Fibroblast of pulmonary artery (primary cell): ENCODE results near the gene FAM174C.
A peak's percentile ranks its signal among the peaks of the same experiment; 100 is the strongest.

Source experiments
- DNase-seq: peaks from one replicate; pipeline ENCODE4 v3.0.0-alpha.2; 2010; ENCODE audit warnings: low read depth
- H3K4me3 ChIP-seq: replicated peaks from 2 replicates; pipeline ENCODE4 v1.5.1; 2011; ENCODE audit warnings: low read depth, mild to moderate bottlenecking, control low read depth, low read length, moderate library complexity
- TF ChIP-seq, protein P1 (sequence below): IDR thresholded peaks from 2 replicates; pipeline ENCODE4 v1.5.1; 2011; ENCODE audit warnings: mild to moderate bottlenecking, control low read depth, low read length, inconsistent platforms; ENCODE audit errors: missing control alignments

The FAM174C gene

DNA sequence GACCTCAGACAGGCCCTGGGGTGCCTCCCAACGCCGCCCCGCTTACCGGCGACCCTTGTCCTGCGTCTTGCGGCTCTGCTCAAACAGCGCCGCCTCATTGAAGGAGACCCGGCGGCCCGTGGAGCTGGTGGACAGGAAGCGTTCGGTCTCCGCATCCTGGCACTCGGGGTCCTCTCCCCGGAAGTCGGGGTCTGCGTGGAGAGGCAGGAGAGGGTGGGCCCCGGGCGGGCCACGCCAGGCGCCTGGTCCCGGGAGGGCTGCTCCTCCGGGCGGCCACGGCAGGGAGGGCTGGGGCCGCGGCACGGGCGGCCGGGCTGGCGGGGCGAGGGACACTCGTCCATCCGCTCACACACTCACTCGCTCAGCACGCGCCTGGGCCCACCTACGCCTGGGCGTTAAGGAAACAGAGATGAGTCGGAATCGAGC is 40.4 kb upstream of the FAM174C start:
- H3K4me3 ChIP-seq = no peak overlapping the region
- TF ChIP-seq, protein P1, sequence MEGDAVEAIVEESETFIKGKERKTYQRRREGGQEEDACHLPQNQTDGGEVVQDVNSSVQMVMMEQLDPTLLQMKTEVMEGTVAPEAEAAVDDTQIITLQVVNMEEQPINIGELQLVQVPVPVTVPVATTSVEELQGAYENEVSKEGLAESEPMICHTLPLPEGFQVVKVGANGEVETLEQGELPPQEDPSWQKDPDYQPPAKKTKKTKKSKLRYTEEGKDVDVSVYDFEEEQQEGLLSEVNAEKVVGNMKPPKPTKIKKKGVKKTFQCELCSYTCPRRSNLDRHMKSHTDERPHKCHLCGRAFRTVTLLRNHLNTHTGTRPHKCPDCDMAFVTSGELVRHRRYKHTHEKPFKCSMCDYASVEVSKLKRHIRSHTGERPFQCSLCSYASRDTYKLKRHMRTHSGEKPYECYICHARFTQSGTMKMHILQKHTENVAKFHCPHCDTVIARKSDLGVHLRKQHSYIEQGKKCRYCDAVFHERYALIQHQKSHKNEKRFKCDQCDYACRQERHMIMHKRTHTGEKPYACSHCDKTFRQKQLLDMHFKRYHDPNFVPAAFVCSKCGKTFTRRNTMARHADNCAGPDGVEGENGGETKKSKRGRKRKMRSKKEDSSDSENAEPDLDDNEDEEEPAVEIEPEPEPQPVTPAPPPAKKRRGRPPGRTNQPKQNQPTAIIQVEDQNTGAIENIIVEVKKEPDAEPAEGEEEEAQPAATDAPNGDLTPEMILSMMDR = no peak
- no peak for DNase-seq

DNA sequence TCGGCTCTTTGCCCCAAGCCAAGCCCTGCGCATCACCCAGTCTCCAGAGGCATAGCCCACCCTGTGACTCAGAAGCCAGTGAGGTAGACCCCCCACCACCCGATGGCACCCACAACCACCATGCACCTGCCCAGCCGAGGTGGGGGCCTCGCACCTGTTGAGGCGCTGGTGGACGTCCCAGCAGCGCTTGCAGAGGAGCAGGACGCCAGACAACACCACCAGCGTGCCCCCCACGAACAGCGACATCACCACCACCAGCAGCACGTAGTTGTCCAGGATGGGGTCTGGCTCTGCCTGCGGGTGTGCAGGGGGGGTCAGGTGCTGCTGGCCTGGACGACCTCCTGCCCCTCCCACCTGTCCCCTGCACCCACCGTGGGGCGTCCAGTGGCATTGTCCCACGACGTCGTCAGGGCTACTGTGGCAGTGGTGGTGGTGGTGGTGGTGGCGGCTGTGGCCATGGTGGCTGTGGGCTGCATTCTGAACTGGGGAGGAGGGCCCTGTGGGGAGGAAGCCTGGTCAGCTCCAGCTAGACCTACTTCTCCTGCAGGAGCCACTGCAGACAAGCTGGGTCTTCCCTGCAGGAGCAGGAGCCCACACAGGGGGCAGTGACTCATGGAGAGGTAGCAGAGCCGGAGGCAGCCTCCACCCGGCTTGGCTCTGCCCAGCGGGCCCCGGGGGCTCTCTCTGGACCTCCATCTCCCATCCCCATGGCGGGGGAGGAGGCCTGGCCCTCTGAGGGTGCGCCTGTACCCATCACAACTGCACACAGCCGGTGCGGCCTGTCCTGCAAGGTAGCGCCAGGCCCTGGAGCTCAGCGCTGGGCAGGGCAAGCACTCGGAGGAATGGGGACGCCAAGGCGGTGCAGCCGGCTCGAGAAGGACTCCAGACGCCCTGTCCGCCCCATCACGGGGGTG is 39.4 kb upstream of the FAM174C start:
- DNase-seq = no peak
- peak overlapping the region; percentile 69 for H3K4me3 ChIP-seq
- TF ChIP-seq, protein P1 = no peak

DNA sequence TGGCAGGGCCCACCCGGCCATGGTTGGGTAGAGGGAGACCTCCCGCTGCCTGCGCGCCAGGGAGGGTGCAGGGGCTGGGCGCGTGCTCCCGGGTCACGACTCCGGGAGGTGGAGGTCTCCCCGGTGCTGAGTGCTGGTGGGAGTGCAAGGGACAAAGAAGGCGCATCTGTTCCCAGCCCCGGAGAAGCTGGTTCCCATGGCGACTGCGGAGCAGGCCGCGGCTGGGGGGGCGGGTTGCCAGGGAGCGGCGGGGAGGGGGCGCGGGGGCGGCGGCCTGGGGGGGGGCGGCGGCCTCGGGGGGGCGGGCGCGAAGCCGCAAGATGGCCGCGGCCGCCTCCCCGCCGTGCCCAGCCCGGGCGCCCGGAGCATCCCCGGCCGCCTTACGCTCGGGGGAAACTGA is 38.8 kb upstream of the FAM174C start:
- no peak for DNase-seq
- H3K4me3 ChIP-seq = peak overlapping the region; percentile 69
- TF ChIP-seq, protein P1 = no peak

DNA sequence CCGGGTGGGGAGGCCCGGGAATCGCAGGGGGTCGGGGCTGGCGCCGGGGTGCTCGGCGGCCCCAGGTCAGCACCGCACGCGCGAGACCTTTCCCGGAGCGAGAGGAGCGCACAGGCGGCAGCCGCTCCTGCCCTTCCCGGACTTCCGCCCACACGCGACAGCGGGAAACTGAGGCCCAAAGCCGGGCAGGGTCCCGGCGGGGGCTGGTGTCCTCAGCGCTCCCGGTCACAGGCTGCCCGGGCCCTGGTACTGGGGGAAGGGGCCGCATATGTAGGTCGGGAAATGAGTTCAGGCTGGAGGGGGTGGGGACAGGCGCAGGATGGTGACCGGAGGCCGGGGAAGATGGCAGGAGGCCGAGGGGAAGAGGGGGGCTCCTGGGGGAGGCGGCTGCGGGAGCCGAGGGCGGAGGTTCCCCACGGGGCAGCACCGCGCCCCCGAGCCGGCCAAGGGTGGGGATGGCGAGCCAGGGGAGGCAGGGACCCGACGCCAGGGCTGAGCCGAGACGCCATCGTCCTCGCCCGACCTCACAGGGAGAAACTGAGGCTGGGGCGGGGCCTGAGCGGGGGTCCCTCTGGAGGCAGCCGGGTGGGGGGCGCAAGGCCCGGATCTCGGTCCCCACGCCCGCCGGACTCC is 38.2 kb upstream of the FAM174C start:
- no peak for DNase-seq
- TF ChIP-seq, protein P1 = no peak
- H3K4me3 ChIP-seq = peak overlapping the region; percentile 69

DNA sequence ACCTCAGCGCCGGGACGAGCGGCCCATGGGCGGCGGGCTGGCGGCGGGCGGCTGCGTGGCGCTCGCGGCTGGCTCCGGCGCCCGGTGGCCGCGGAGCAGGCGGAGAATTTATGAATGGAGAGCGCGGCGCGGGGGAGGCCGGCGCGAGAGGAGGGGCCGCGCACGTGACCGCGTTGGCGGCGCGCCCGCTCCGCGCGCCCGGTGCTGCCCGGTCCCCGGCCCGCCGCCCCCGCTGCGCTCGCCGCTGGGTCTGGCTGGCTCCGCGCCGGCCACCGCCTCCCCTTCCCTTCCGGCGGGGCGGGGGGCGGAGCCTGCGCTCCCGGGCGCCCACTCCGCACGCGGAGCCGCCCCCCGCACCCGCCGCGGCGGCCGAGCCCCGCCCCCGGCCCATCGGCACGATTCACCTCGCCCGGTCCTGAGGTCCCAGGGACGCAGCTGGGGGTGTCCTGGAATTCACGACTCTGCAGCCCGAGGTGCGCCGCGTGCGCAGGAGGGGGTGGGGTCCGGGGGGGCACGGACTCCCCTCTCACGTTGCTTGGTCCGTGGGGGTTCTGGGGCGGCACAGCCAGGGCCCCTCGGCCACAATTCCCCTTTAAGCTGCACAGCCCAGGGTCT is 37.5 kb upstream of the FAM174C start, which contains the start of gene CBARP:
Gene CBARP, minus strand, starts transcription at position 252 of the 615 bp plus-strand sequence. CDS start 1,905 bp downstream, outside the sequence.
- TF ChIP-seq, protein P1 = no peak
- peak; percentile 32 for DNase-seq
- peak within 1 kb of the TSS; percentile 69 for H3K4me3 ChIP-seq

DNA sequence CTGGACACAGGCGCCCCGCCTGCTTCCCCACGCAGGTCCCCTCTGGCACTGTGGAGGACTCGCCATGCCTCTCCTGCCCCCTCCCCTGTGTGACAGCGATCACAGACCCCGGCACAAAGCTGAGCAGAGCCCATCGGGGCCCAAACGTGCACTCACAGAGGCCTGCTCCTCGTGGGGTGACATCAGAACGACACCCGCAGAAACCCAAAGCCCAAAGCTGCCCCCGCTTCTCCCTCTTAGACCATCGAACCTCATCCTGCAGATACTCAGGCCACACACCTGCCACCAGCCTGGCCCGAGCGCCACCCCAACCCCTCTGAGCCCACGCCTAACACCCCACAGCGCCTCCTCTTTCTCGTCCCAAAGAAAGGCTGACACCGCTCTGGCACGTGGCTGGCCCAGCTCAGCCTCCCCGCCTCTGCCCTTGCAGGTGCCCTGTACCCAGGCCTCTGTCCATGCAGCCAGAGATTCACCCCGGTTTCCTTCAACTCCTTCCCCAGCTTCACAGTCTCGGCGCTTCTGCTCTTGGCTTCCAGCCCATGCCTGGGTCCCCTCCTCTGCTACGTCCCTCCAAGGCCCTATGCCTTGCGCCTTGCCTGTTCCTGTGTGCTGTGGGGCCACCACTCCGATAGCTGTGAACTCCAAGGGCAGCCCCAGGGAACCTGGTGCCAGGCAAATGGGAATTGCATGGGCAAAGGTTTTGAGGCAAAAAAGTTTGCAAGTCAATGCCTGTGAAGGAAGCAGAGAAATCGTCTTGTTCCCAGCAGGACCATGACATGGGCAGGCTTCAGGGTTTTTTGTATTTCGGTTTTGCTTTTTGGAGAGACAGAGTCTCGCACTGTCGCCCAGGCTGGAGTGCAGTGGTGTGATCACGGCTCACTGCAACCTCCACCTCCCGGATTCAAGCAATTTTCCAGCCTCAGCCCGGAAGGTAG is 36.7 kb upstream of the FAM174C start:
- DNase-seq = no peak
- peak overlapping the region; percentile 44 for H3K4me3 ChIP-seq
- TF ChIP-seq, protein P1 = no peak
